ENCODE measurements around the gene MFNG. TPM values are rescaled to one million over a fixed set of nuclear protein-coding genes. Genes with fewer than 3 reads are reported as not detected.

Gene MFNG
- total RNA-seq, 1 experiment from 2014 or later: 3.3 TPM

DNA sequence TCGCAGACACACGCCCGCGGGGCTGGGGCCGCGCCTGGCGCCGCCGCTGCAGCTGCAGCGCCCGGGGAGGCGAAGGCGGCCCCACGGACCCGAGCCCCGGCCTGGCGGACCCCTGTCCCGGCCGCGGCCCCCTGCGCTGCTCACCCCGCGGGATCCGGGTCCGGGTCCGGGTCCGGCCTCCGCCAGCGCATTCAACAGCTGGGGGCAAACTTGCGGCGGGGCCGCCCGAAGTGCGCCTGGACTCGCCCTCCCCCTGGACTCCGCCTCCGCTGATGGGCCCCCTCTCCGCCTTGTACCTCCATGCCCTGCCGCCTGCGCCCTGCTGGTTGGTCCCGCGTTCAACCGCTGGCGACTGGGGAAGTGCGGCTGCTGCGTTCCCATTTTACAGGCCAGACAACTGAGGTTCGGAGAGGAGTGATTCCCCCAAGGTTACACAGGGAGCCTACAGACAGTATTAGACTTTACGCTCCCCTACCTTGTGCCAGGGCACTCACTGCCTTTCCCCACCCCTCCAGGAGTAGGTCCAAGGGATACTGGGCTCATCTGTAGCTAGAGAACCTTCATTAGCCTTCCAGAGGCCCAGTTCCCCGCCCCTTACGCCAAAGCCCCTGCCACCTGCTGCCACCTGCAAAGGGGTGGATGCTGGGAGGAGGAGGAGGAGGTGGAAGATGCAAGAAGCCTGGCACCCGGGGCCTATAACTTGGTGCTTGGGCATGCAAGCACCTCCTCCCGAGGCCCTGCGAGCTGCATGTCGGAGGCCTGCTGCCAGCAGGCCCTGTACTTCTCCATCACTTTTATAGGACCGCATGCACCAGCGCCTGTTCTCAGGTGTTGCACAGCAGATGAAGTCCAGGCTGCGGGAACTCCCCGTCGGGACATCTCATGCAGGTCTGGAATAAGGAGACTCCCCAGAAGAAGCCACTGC is 58.2 kb downstream of the MFNG start:
- no peak overlapping the region for H3K23ac ChIP-seq (ENCODE audit: insufficient read length, low read depth, low read length)
- Mint-ChIP-seq H3K27ac (no peak overlapping the region), H3K4me3 (peak overlapping the region; percentile 52 to 72), H3K9me3 (peaks cover 0 to 4% of the 10 kb centered on the region in 2 experiments; a peak in 2 of 5 replicates), H3K36me3 (ENCODE audit: insufficient read depth in 1 of 3, low read depth in 3 of 3) (no peaks in the 10 kb centered on the region; a peak in 1 of 7 replicates), H3K4me1 (peaks cover 23 to 38% of the 10 kb centered on the region in 2 experiments), H3K27me3 (ENCODE audit: low read depth) (peaks cover 76% of the 10 kb centered on the region)
- H3K4me2 ChIP-seq (ENCODE audit: insufficient read depth, insufficient read length, low read length): peak overlapping the region; percentile 56
- H3T11ph ChIP-seq (ENCODE audit: low read length): no peak overlapping the region
- peaks cover 6% of the 10 kb centered on the region for H3K23me2 ChIP-seq (ENCODE audit: insufficient read length, low read depth, low read length, poor library complexity, severe bottlenecking)
- no peak overlapping the region for H3K4ac ChIP-seq (ENCODE audit: low read depth, low read length)
- no peak overlapping the region; the same call in 1 of the 2 replicates for H3K14ac ChIP-seq (ENCODE audit: insufficient read depth, low read length)
- peaks cover 21% of the 10 kb centered on the region for H3K27me3 ChIP-seq (ENCODE audit: insufficient read depth, low read length)
- no peak overlapping the region for H3K56ac ChIP-seq (ENCODE audit: insufficient read length, low read depth, low read length)
- H4K91ac ChIP-seq (ENCODE audit: insufficient read length, low read depth, low read length): no peak overlapping the region
- H3K4me1 ChIP-seq (ENCODE audit: insufficient read depth, low read length): no peaks in the 10 kb centered on the region
- H2BK5ac ChIP-seq (ENCODE audit: insufficient read length, low read length): no peak overlapping the region
- H2BK120ac ChIP-seq (ENCODE audit: low read depth, low read length, poor library complexity, severe bottlenecking): no peak overlapping the region
- no peak overlapping the region for H2AFZ ChIP-seq (ENCODE audit: low read length)
- no peaks in the 10 kb centered on the region for H4K20me1 ChIP-seq (ENCODE audit: control insufficient read depth, insufficient read depth, insufficient read length)
- no peak overlapping the region for H3K27ac ChIP-seq (ENCODE audit: insufficient read length, low read depth, low read length)
- H3K18ac ChIP-seq (ENCODE audit: insufficient read length, low read depth, low read length): no peak overlapping the region
- TF ChIP-seq CTCF (conservative IDR thresholded peaks at IDR 0.05): no peak
- DNase-seq: no peak
- no peak overlapping the region for H2BK15ac ChIP-seq (ENCODE audit: low read depth, low read length)
- no peak overlapping the region for H2BK12ac ChIP-seq (ENCODE audit: insufficient read length, low read depth, low read length)
- H4K8ac ChIP-seq (replicated peaks; ENCODE audit: insufficient read length, low read depth, low read length): no peak overlapping the region
- no peak overlapping the region for H3K9ac ChIP-seq (ENCODE audit: extremely low read depth, insufficient read length, low read length)
- no peak overlapping the region for H2BK20ac ChIP-seq (ENCODE audit: low read depth, low read length, poor library complexity, severe bottlenecking)
- H4K5ac ChIP-seq (ENCODE audit: insufficient read length, low read depth, low read length): no peak overlapping the region
- no peak overlapping the region for H2AK5ac ChIP-seq (ENCODE audit: insufficient read length, low read length)
- no CpG with 5 or more reads among the region's 59 CpGs for WGBS (ENCODE audit: extremely low coverage, insufficient read length, low lambda C conversion rate)
- H3K79me1 ChIP-seq (ENCODE audit: insufficient read depth, low read depth, low read length, poor library complexity, severe bottlenecking): no peaks in the 10 kb centered on the region
- H3K9me3 ChIP-seq (ENCODE audit: control insufficient read depth, low read depth, low read length): no peaks in the 10 kb centered on the region
- H3K79me2 ChIP-seq (ENCODE audit: insufficient read depth, low read length): no peaks in the 10 kb centered on the region

All from H9 (cell line).